Loucy (cell line): ENCODE measurements around the gene KCNQ5.

ENCODE experiments used
- EZH2phosphoT487 ChIP-seq: fragments of 200-600 bp; IDR thresholded peaks from 2 replicates; pipeline ENCODE4 v1.6.1; 2018; ENCODE audit warnings: antibody characterized with exemption, mild to moderate bottlenecking, moderate library complexity, borderline replicate concordance
- TF ChIP-seq, protein P1 (sequence below): fragments of 200-600 bp; sonication (generic); conservative IDR thresholded peaks from 2 replicates; pipeline ENCODE4 v1.5.1; 2014; ENCODE audit warnings: mild to moderate bottlenecking, antibody characterized with exemption, low read length

DNA sequence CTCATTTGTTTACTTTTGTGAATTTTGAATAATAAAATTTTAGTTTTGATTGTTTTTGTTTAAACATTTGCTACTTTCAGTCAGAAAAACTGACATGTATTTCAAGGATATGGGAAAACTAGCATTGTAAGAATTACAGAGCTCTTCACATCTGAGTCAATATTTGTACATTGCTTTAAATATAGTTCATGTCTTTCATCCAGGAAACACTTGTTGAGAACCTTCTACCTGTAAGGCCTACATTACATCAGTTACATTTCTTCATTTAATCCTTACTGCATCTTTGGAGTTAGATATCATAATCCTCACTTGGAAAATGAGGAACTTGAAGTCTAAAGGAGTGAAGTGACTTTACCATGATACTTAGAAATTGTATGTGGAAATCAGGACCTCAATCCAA lies 242.9 kb downstream of the KCNQ5 start:
- TF ChIP-seq, protein P1, sequence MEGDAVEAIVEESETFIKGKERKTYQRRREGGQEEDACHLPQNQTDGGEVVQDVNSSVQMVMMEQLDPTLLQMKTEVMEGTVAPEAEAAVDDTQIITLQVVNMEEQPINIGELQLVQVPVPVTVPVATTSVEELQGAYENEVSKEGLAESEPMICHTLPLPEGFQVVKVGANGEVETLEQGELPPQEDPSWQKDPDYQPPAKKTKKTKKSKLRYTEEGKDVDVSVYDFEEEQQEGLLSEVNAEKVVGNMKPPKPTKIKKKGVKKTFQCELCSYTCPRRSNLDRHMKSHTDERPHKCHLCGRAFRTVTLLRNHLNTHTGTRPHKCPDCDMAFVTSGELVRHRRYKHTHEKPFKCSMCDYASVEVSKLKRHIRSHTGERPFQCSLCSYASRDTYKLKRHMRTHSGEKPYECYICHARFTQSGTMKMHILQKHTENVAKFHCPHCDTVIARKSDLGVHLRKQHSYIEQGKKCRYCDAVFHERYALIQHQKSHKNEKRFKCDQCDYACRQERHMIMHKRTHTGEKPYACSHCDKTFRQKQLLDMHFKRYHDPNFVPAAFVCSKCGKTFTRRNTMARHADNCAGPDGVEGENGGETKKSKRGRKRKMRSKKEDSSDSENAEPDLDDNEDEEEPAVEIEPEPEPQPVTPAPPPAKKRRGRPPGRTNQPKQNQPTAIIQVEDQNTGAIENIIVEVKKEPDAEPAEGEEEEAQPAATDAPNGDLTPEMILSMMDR = no peak
- no peak for TF ChIP-seq EZH2phosphoT487
